PC-9 (cell line): ENCODE data around the gene ICA1. TPM values are rescaled to one million over a fixed set of nuclear protein-coding genes. Genes with fewer than 3 reads are reported as not detected.

Experiments
- BruUV-seq: library from RNA; stranded (reverse); fragments of 400-500 nt; replicated peaks from 2 replicates; lab custom pipeline; 2021; lab: Mats Ljungman, UMichigan
- CTCF ChIA-PET: fragments of 300-600 bp; sonication (Branson Sonifier 250); formaldehyde crosslinking; loops from one replicate; lab custom pipeline; 2022; ENCODE audit warnings: antibody characterized with exemption; lab: Charles Lee
- POLR2A ChIA-PET: fragments of 300-600 bp; sonication (Branson Sonifier 250); formaldehyde crosslinking; loops from one replicate; lab custom pipeline; 2022; ENCODE audit warnings: antibody characterized with exemption; ENCODE audit not compliant: unreplicated experiment; lab: Charles Lee
- DNase-seq, 2 experiments: peaks; one replicate each; pipeline versions ENCODE4 v3.0.0 to v3.0.0-alpha.2; 2015 to 2022; ENCODE audit warnings: mixed read lengths in 1 of 2
- H2AFZ ChIP-seq: fragments of 200-600 bp; sonication (generic); 2 replicates; pipeline ENCODE4 v1.8.1; 2017; ENCODE audit warnings: antibody characterized with exemption
- H3F3A ChIP-seq: fragments of 200-600 bp; sonication (generic); 2 replicates; pipeline ENCODE4 v1.8.1; 2017; ENCODE audit warnings: antibody characterized with exemption, mild to moderate bottlenecking, low read depth; ENCODE audit not compliant: insufficient read depth
- H3K27ac ChIP-seq: fragments of 200-600 bp; sonication (generic); 2 replicates; pipeline ENCODE4 v1.6.1; 2016; ENCODE audit warnings: mixed run types
- H3K27me3 ChIP-seq: fragments of 200-600 bp; sonication (generic); 2 replicates; pipeline ENCODE4 v1.6.1; 2016; ENCODE audit warnings: low read depth, mixed run types; ENCODE audit not compliant: insufficient read depth
- H3K36me3 ChIP-seq: fragments of 200-600 bp; sonication (generic); 2 replicates; pipeline ENCODE4 v1.6.1; 2016; ENCODE audit warnings: low read depth, mixed run types
- H3K4me1 ChIP-seq: fragments of 200-600 bp; sonication (generic); replicated peaks from 2 replicates; pipeline ENCODE4 v1.6.1; 2016; ENCODE audit warnings: mixed run types; ENCODE audit not compliant: insufficient read depth
- H3K4me2 ChIP-seq: fragments of 200-600 bp; sonication (generic); 2 replicates; pipeline ENCODE4 v1.6.1; 2017; ENCODE audit warnings: mixed run types
- H3K4me3 ChIP-seq: fragments of 200-600 bp; sonication (generic); 2 replicates; pipeline ENCODE4 v1.6.1; 2016; ENCODE audit warnings: mixed run types
- H3K79me2 ChIP-seq: fragments of 200-600 bp; sonication (generic); 2 replicates; pipeline ENCODE4 v1.6.1; 2017; ENCODE audit warnings: low read depth, mixed run types
- H3K9me2 ChIP-seq: fragments of 200-600 bp; sonication (generic); 2 replicates; pipeline ENCODE4 v1.8.1; 2017; ENCODE audit warnings: mild to moderate bottlenecking; ENCODE audit not compliant: insufficient read depth
- H3K9me3 ChIP-seq: fragments of 200-600 bp; sonication (generic); 2 replicates; pipeline ENCODE4 v1.8.1; 2016; ENCODE audit warnings: low read depth; ENCODE audit not compliant: insufficient read depth
- H4K20me1 ChIP-seq: fragments of 200-600 bp; sonication (generic); 2 replicates; pipeline ENCODE4 v1.8.1; 2017; ENCODE audit not compliant: insufficient read depth
- EZH2 ChIP-seq: fragments of 200-600 bp; sonication (generic); IDR thresholded peaks from 2 replicates; pipeline ENCODE4 v1.8.0; 2017; ENCODE audit warnings: antibody characterized with exemption, low read depth
- intact Hi-C: fragments of 100-400 bp; cut with micrococcal nuclease; formaldehyde crosslinking; loops from one replicate; pipeline ENCODE4 v1.10.0; 2022; ENCODE audit not compliant: unreplicated experiment
- total RNA-seq: library from RNA; stranded (reverse); gene quantifications from 2 replicates; pipeline ENCODE4 v1.2.3, GENCODE V29; 2021
- TF ChIP-seq, protein P1 (sequence below): fragments of 200-600 bp; sonication (generic); conservative IDR thresholded peaks from 2 replicates; pipeline ENCODE4 v1.6.1; 2017; ENCODE audit warnings: mixed run types, antibody characterized with exemption, mild to moderate bottlenecking, moderate library complexity

Gene ICA1
- total RNA-seq, 1 experiment from 2014 or later = 33.8 TPM

DNA sequence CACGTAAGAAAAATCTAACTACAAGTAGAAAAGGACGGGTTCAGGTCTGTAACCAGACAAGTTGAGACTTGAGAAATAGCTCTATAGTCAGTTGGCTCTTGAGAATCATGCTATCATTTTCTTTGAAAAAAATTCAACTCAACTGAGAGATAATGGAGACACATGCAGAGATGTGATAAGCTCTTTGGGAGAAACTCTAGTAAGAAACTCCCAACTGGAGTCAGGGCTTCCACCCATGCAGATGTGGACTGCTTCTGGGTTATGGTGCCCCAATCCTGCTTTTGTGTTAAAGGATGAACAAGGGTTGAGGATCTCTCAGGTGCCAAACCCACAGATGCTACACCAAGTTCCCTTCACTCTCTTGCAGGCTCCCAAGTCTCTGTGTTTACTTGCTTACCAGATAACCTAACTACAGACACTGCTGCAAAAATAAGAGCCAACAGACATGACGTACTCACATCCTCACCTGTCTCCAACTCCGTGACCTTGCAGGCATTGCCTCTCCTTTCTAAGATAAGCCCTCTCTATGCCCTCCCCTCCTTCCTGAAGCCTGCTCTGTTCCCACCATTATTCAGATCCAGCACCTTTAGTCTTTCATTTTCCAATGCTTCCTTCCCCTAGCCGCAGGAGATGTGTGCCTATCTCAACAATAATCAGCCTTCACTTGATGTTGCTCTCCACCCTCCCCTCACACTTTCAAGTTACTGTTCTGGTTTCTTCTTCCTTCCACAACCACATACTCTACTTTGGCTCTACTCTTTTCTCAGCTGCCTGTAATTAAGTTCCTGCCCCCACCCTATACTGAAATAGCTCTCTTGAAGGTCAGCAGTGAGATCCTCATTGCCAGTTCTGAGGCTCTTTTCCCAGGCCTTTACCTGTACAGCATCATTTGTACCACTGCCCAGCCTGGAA, 130.0 kb downstream of the ICA1 start:
- H4K20me1 ChIP-seq = no peaks in the 10 kb centered on the region
- no peak overlapping the region for H3K4me2 ChIP-seq
- no peaks in the 10 kb centered on the region for H3F3A ChIP-seq
- no peak overlapping the region for H3K4me3 ChIP-seq
- CTCF ChIA-PET = no interaction called here
- no peak overlapping the region for H2AFZ ChIP-seq
- BruUV-seq = no TSS peak
- H3K36me3 ChIP-seq = no peaks in the 10 kb centered on the region
- no peaks in the 10 kb centered on the region for H3K79me2 ChIP-seq
- H3K27ac ChIP-seq = no peak overlapping the region
- H3K9me2 ChIP-seq = no peaks in the 10 kb centered on the region
- DNase-seq = no peak
- no peaks in the 10 kb centered on the region for H3K9me3 ChIP-seq
- intact Hi-C loops = no loop called here
- no peaks in the 10 kb centered on the region for H3K4me1 ChIP-seq
- TF ChIP-seq, protein P1, sequence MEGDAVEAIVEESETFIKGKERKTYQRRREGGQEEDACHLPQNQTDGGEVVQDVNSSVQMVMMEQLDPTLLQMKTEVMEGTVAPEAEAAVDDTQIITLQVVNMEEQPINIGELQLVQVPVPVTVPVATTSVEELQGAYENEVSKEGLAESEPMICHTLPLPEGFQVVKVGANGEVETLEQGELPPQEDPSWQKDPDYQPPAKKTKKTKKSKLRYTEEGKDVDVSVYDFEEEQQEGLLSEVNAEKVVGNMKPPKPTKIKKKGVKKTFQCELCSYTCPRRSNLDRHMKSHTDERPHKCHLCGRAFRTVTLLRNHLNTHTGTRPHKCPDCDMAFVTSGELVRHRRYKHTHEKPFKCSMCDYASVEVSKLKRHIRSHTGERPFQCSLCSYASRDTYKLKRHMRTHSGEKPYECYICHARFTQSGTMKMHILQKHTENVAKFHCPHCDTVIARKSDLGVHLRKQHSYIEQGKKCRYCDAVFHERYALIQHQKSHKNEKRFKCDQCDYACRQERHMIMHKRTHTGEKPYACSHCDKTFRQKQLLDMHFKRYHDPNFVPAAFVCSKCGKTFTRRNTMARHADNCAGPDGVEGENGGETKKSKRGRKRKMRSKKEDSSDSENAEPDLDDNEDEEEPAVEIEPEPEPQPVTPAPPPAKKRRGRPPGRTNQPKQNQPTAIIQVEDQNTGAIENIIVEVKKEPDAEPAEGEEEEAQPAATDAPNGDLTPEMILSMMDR = no peak
- TF ChIP-seq EZH2 = no peak
- no peaks in the 10 kb centered on the region for H3K27me3 ChIP-seq
- POLR2A ChIA-PET = no interaction called here

- BruUV-seq = no TSS peak
- no peaks in the 10 kb centered on the region for H3K36me3 ChIP-seq
- intact Hi-C loops = no loop called here
- CTCF ChIA-PET = no interaction called here
- H3K27me3 ChIP-seq = no peaks in the 10 kb centered on the region
- TF ChIP-seq, protein P1 = no peak
- TF ChIP-seq EZH2 = no peak
- no peak for DNase-seq
- H3K79me2 ChIP-seq = no peaks in the 10 kb centered on the region
- H4K20me1 ChIP-seq = no peaks in the 10 kb centered on the region
- H3F3A ChIP-seq = no peaks in the 10 kb centered on the region
- H3K9me3 ChIP-seq = no peaks in the 10 kb centered on the region
- H3K4me3 ChIP-seq = no peak overlapping the region
- no peak overlapping the region for H3K4me2 ChIP-seq
- no peak overlapping the region for H2AFZ ChIP-seq
- no peaks in the 10 kb centered on the region for H3K9me2 ChIP-seq
- H3K4me1 ChIP-seq = no peaks in the 10 kb centered on the region
- no peak overlapping the region for H3K27ac ChIP-seq
- POLR2A ChIA-PET = no interaction called here
These were observed 131.3 kb downstream of the ICA1 start for GRCh38 chr7:8130663-8131062.

GRCh38 chr7:8129318-8129659, 132.7 kb downstream of the ICA1 start:
- intact Hi-C loops = no loop called here
- TF ChIP-seq EZH2 = no peak
- TF ChIP-seq, protein P1 = no peak

More at GRCh38 chr7:8129318-8129659, 132.7 kb downstream of the ICA1 start:
- no peaks in the 10 kb centered on the region for H3F3A ChIP-seq
- no peak overlapping the region for H3K4me2 ChIP-seq
- no peaks in the 10 kb centered on the region for H3K79me2 ChIP-seq
- no peaks in the 10 kb centered on the region for H3K27me3 ChIP-seq
- no peaks in the 10 kb centered on the region for H3K4me1 ChIP-seq
- no peaks in the 10 kb centered on the region for H3K36me3 ChIP-seq
- no peak overlapping the region for H2AFZ ChIP-seq
- no peak for DNase-seq
- no peaks in the 10 kb centered on the region for H3K9me3 ChIP-seq
- CTCF ChIA-PET = no interaction called here
- H3K27ac ChIP-seq = no peak overlapping the region
- H3K4me3 ChIP-seq = no peak overlapping the region
- BruUV-seq = no TSS peak
- POLR2A ChIA-PET = no interaction called here
- no peaks in the 10 kb centered on the region for H4K20me1 ChIP-seq
- no peaks in the 10 kb centered on the region for H3K9me2 ChIP-seq
